Pancreas (tissue), 10 donors: ENCODE results near the gene NIPSNAP2. TPM values are rescaled to one million over a fixed set of nuclear protein-coding genes. Genes with fewer than 3 reads are reported as not detected.

Experiments used
- ATAC-seq, 4 donors: fragments of 200-7000 bp; cut with Tn5 transposase; one replicate each; pipeline versions ENCODE4 v1.8.0 to v1.9.1; 2020; ENCODE audit warnings: mild to moderate bottlenecking in 4 of 4, moderate library complexity in 4 of 4
- DNase-seq, 6 donors: peaks; one replicate each; pipeline ENCODE4 v3.0.0-alpha.2; 2020
- FAIRE-seq: peaks from 2 replicates; lab custom pipeline; 2012; peaks lifted over from hg19 to GRCh38; lab: Jason Lieb, UNC
- H3K27ac ChIP-seq, 4 donors: fragments of 200-600 bp; sonication (generic); 1 replicate in 3 of 4; 2 replicates in 1 of 4; pipeline versions ENCODE4 v1.5.0 to v1.8.0; 2020
- H3K27me3 ChIP-seq, 4 donors: fragments of 200-600 bp; one replicate each; pipeline ENCODE4 v1.8.0; 2021
- H3K36me3 ChIP-seq, 3 donors: fragments of 200-600 bp; sonication (generic) in 1 of 3; one replicate each; pipeline versions ENCODE4 v1.5.0 to v1.8.0; 2020 to 2021
- H3K4me1 ChIP-seq, 3 donors: fragments of 200-600 bp; one replicate each; pipeline ENCODE4 v1.8.0; 2021
- H3K4me3 ChIP-seq, 4 donors: fragments of 200-600 bp; sonication (generic) in 2 of 4; one replicate each; pipeline versions ENCODE4 v1.5.0 to v1.8.0; 2020 to 2021
- H3K9me3 ChIP-seq, 4 donors: fragments of 200-600 bp; one replicate each; pipeline ENCODE4 v1.8.0; 2021
- WGBS, 2 donors: extraction: QIAGEN DNeasy Blood & Tissue Kit; methylation state at CpG; one replicate each; pipeline ENCODE4 v1.1.7; 2013; 5-methylcytosine and 5-hydroxymethylcytosine counted together
- intact Hi-C, 3 donors: fragments of 100-400 bp; cut with DNase I; formaldehyde crosslinking; loops; one replicate each; pipeline versions ENCODE4 v1.11.1 to v1.14.2; 2022
- polyA plus RNA-seq, 2 donors: library from polyadenylated mRNA; stranded (reverse); fragments of 200-250 nt; gene quantifications; one replicate each; pipeline ENCODE4 v1.2.3, GENCODE V29; 2013
- total RNA-seq, 6 donors: library from RNA; stranded (reverse); fragmentation: NEBNext Ultra II Directional in 4 of 6; extraction: Animal tissue kit (Norgen Biotek cat#: 25700) in 4 of 6; gene quantifications; one replicate each; pipeline versions ENCODE4 v1.2.1 to v1.2.4, GENCODE V29; 2021 to 2023
- TF ChIP-seq, protein P1 (sequence below), 4 donors: fragments of 200-600 bp; sonication (generic) in 3 of 4; IDR thresholded peaks; one replicate each; pipeline versions ENCODE4 v1.5.0 to v1.8.0; 2021; ENCODE audit warnings: antibody characterized with exemption in 4 of 4
- donor health status: healthy with polysubstance abuse.
- donor health status: DM: no; HTN: no; CAD: no; lungs with moderate emphysema.
- donor health status: DM: no; HTN: no; CAD: no.
- donor health status: control.
- donor health status: control.
- donor health status: Bipolar disorder and iron deficiency.
- donor health status: DM: yes; HTN: yes; CAD: no.
- donor health status: DM: no; HTN: no; CAD: no.
- donor health status: DM: no; HTN: no; CAD: no.
- donor health status: DM: yes; HTN: yes; CAD: no.

NIPSNAP2 gene
- total and polyA plus RNA-seq, 8 donors: 18.7 to 37.5 (median 25.8) TPM

DNA sequence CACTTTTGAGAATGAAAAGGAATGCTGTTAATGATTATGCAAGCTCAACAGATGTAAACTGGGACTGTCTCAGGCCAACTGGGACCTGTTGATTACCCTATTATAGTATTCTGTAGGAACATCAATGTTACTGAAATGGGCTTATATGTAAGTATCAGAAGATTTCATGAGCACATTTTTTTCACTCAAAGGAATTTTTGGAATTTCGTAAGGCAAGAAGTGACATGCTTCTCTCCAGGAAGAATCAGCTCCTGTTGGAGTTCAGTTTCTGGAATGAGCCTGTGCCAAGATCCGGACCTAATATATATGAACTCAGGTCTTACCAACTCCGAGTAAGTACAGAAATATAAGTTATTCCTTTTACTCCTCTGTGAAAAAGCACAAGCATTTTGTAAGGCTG lies 19.2 kb downstream of the NIPSNAP2 start:
- FAIRE-seq: no peak
- H3K27ac ChIP-seq: no peak overlapping the region
- intact Hi-C loops: no loop called here

DNA sequence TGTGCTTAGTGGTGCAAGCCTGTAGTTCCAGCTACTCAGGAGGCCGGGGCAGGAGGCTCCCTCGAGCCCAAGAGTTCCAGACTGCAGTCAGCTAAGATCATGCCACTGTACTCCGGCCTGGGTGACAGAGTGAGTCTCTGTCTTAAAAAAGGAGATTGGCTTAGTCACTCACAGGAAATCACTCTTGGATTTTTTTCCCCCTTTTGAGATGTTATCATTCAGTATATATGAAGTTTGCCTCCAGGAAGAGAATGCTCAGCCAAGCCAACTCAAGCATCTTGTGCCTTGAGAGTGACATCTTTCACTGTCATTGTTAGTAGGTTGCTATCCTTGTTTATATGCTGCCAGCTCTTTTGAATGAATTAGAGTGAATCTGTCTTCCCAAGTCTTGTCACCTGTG lies 28.0 kb downstream of the NIPSNAP2 start:
- no peak for FAIRE-seq

More for the DNA sequence above, 19.2 kb downstream of the NIPSNAP2 start:
- Histone ChIP-seq H3K27me3 (no peaks in the 10 kb centered on the region), H3K4me3 (no peak overlapping the region), H3K36me3 (peaks cover 6 to 44% (median 24%) of the 10 kb centered on the region in 3 donors), H3K4me1 (no peaks in the 10 kb centered on the region), H3K9me3 (no peaks in the 10 kb centered on the region)
- no peak for DNase-seq
- ATAC-seq: no peak
- WGBS, 2 donors: 71 to 72% methylated on average over 3 of the region's 3 CpGs
- TF ChIP-seq, protein P1, sequence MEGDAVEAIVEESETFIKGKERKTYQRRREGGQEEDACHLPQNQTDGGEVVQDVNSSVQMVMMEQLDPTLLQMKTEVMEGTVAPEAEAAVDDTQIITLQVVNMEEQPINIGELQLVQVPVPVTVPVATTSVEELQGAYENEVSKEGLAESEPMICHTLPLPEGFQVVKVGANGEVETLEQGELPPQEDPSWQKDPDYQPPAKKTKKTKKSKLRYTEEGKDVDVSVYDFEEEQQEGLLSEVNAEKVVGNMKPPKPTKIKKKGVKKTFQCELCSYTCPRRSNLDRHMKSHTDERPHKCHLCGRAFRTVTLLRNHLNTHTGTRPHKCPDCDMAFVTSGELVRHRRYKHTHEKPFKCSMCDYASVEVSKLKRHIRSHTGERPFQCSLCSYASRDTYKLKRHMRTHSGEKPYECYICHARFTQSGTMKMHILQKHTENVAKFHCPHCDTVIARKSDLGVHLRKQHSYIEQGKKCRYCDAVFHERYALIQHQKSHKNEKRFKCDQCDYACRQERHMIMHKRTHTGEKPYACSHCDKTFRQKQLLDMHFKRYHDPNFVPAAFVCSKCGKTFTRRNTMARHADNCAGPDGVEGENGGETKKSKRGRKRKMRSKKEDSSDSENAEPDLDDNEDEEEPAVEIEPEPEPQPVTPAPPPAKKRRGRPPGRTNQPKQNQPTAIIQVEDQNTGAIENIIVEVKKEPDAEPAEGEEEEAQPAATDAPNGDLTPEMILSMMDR (IDR thresholded peaks at IDR 0.05): no peak

DNA sequence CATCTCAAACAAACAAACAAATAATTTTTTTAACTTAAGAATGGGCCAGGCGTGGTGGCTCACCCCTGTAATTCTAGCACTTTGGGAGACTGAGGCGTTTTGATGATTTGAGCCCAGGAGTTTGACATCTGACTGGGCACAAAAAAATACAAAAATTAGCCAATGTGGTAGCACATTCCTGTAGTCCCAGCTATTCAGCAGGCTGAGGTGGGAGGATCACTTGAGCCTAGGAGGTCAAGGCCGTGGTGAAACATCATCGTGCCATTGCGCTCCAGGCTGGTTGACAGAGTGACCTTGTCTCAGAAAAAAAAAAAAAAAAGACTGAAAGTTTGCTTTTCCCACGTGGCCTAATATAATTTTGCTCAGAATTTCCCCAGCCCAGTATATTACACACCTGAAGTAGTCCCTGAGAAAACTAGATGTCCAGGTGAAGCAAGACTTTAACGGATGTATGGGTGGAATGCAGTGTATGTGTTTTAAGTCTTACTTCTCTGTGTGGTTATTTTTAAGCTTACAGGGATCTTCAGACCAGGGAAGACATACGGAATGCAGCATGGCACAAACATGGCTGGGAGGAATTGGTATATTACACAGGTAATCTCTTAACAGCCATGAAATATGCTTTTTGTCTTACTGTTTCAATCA lies 32.6 kb downstream of the NIPSNAP2 start:
- no peaks in the 10 kb centered on the region for H3K9me3 ChIP-seq
- no peaks in the 10 kb centered on the region for H3K27me3 ChIP-seq
- 59 to 63% methylated on average over 8 of the region's 8 CpGs for WGBS, 2 donors
- DNase-seq (no peak), ATAC-seq (peak in 1 of 4 donors; percentile 54), FAIRE-seq (no peak)
- H3K36me3 ChIP-seq: peaks cover 0 to 30% (median 11%) of the 10 kb centered on the region in 3 donors
- intact Hi-C loops: no loop called here
- H3K4me1 ChIP-seq: no peaks in the 10 kb centered on the region
- H3K27ac ChIP-seq: no peak overlapping the region
- no peak overlapping the region for H3K4me3 ChIP-seq
- TF ChIP-seq, protein P1 (IDR thresholded peaks at IDR 0.05): no peak

More for the DNA sequence above, 28.0 kb downstream of the NIPSNAP2 start:
- no peaks in the 10 kb centered on the region for H3K9me3 ChIP-seq
- DNase-seq (no peak), ATAC-seq (no peak)
- 94 to 98% methylated on average over 3 of the region's 3 CpGs for WGBS, 2 donors
- intact Hi-C loops: no loop called here
- H3K36me3 ChIP-seq: peaks cover 0 to 24% (median 7%) of the 10 kb centered on the region in 3 donors
- TF ChIP-seq, protein P1 (IDR thresholded peaks at IDR 0.05): no peak
- no peak overlapping the region for H3K4me3 ChIP-seq
- no peaks in the 10 kb centered on the region for H3K4me1 ChIP-seq
- no peaks in the 10 kb centered on the region for H3K27me3 ChIP-seq
- no peak overlapping the region for H3K27ac ChIP-seq

DNA sequence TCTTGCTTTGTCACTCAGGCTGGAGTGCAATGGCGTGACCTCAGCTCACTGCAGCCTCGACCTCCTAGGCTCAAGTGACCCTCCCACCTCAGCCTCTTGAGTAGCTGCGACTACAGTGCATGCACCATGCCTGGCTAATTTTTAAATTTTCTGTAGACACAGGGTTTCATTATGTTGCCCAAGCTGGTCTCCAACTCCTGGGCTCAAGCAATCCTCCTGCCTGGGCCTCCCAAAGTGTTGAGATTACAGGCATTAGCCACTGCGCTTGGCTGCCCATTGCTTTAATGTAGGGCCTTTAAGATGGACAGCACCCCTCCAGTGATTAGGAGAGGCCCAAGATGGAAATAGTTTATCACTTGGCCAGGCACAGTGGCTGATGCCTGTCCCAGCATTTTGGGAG lies 39.4 kb downstream of the NIPSNAP2 start:
- 81 to 82% methylated on average over 4 of the region's 4 CpGs for WGBS, 2 donors
- ATAC-seq (no peak), DNase-seq (no peak), FAIRE-seq (no peak)
- Histone ChIP-seq H3K4me3 (no peak overlapping the region), H3K27me3 (no peaks in the 10 kb centered on the region), H3K9me3 (no peaks in the 10 kb centered on the region), H3K36me3 (no peaks in the 10 kb centered on the region), H3K27ac (no peak overlapping the region), H3K4me1 (no peaks in the 10 kb centered on the region)
- intact Hi-C loops: loop anchor here in 2 of 3 donors (2.0 to 10.0 kb wide), 2 partner anchors 71 kb away; no protein-coding TSS in a partner anchor
- TF ChIP-seq, protein P1 (IDR thresholded peaks at IDR 0.05): no peak

DNA sequence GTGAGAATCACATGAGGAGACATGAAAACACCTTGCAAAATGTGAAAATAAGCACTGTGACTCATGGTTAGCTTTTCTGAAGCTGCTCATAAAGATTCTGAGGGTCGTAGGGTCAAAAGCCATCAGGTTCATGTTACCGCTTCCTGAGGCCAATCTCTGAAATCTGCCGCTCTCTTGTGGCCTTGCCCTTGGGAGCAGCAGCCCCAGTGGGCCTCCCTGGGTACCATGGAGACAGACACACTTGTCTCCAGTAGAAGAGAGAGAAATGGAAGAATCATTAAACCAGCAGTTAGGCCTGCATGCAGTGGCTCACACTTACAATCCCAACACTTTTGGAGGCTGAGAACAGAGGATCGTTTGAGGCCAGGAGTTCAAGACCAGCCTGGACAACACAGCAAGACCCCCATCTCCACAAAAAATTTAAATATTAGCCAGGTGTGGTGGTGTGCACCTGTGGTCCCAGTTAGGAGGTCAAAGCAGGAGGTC lies 42.8 kb downstream of the NIPSNAP2 start:
- TF ChIP-seq, protein P1 (IDR thresholded peaks at IDR 0.05): no peak
- Histone ChIP-seq H3K4me1 (peaks cover 0 to 10% (median 7%) of the 10 kb centered on the region in 3 donors), H3K4me3 (no peak overlapping the region), H3K27me3 (no peaks in the 10 kb centered on the region), H3K9me3 (no peaks in the 10 kb centered on the region), H3K27ac (no peak overlapping the region), H3K36me3 (no peaks in the 10 kb centered on the region)
- no peak for FAIRE-seq
- DNase-seq: peak in 1 of 6 donors; percentile 21
- WGBS, 2 donors: 89 to 90% methylated on average over 4 of the region's 4 CpGs
- intact Hi-C loops: loop anchor here in 2 of 3 donors (5.0 to 10.0 kb wide), 2 partner anchors 40 to 68 kb away; no protein-coding TSS in a partner anchor
- ATAC-seq: no peak
